PC-9 (cell line): ENCODE results near the gene SMIM9.

Experiments
- EZH2 ChIP-seq: fragments of 200-600 bp; sonication (generic); IDR thresholded peaks from 2 replicates; pipeline ENCODE4 v1.8.0; 2017; ENCODE audit warnings: antibody characterized with exemption, low read depth
- TF ChIP-seq, protein P1 (sequence below): fragments of 200-600 bp; sonication (generic); conservative IDR thresholded peaks from 2 replicates; pipeline ENCODE4 v1.6.1; 2017; ENCODE audit warnings: mixed run types, antibody characterized with exemption, mild to moderate bottlenecking, moderate library complexity

GRCh38 chrX:154818916-154819770 lies 15.3 kb downstream of the SMIM9 start:
- TF ChIP-seq, protein P1, sequence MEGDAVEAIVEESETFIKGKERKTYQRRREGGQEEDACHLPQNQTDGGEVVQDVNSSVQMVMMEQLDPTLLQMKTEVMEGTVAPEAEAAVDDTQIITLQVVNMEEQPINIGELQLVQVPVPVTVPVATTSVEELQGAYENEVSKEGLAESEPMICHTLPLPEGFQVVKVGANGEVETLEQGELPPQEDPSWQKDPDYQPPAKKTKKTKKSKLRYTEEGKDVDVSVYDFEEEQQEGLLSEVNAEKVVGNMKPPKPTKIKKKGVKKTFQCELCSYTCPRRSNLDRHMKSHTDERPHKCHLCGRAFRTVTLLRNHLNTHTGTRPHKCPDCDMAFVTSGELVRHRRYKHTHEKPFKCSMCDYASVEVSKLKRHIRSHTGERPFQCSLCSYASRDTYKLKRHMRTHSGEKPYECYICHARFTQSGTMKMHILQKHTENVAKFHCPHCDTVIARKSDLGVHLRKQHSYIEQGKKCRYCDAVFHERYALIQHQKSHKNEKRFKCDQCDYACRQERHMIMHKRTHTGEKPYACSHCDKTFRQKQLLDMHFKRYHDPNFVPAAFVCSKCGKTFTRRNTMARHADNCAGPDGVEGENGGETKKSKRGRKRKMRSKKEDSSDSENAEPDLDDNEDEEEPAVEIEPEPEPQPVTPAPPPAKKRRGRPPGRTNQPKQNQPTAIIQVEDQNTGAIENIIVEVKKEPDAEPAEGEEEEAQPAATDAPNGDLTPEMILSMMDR: no peak
- no peak for TF ChIP-seq EZH2
